ENCODE measurements around the gene MRTFA.

The MRTFA gene

GRCh38 chr22:40642316-40642715 is 5.8 kb upstream of the MRTFA start:
- H3K27me3 ChIP-seq (ENCODE audit: control insufficient read depth, insufficient read depth, low read length, poor library complexity, severe bottlenecking) = no peaks in the 10 kb centered on the region
- H3K27ac ChIP-seq (ENCODE audit: insufficient read depth, low read depth, low read length, poor library complexity, severe bottlenecking) = no peak overlapping the region
- no peaks in the 10 kb centered on the region for H3K9me3 ChIP-seq (ENCODE audit: control insufficient read depth, low read length)
- no peaks in the 10 kb centered on the region for H3K4me1 ChIP-seq (ENCODE audit: control insufficient read depth, insufficient read depth, low read length)
- no peak overlapping the region for H3K4me3 ChIP-seq (ENCODE audit: insufficient read depth, low read depth, low read length)
- no peaks in the 10 kb centered on the region for H3K36me3 ChIP-seq (ENCODE audit: control insufficient read depth, insufficient read depth, low read length)
- 87 to 94% methylated on average over 4 of the region's 4 CpGs for WGBS, 2 experiments

- Histone ChIP-seq H3K36me3 (ENCODE audit: control insufficient read depth, insufficient read depth, low read length) (no peaks in the 10 kb centered on the region), H3K27me3 (ENCODE audit: control insufficient read depth, insufficient read depth, low read length, poor library complexity, severe bottlenecking) (no peaks in the 10 kb centered on the region), H3K4me3 (ENCODE audit: insufficient read depth, low read depth, low read length) (no peak overlapping the region), H3K4me1 (ENCODE audit: control insufficient read depth, insufficient read depth, low read length) (no peaks in the 10 kb centered on the region), H3K27ac (ENCODE audit: insufficient read depth, low read depth, low read length, poor library complexity, severe bottlenecking) (no peak overlapping the region), H3K9me3 (ENCODE audit: control insufficient read depth, low read length) (no peaks in the 10 kb centered on the region)
- WGBS, 2 experiments = 93 to 94% methylated on average over 6 of the region's 6 CpGs
Observed at GRCh38 chr22:40641269-40641668, 4.8 kb upstream of the MRTFA start.

GRCh38 chr22:40638261-40638660 is 1.7 kb upstream of the MRTFA start:
- no peaks in the 10 kb centered on the region for H3K27me3 ChIP-seq (ENCODE audit: control insufficient read depth, insufficient read depth, low read length, poor library complexity, severe bottlenecking)
- no peak overlapping the region for H3K4me3 ChIP-seq (ENCODE audit: insufficient read depth, low read depth, low read length)
- H3K36me3 ChIP-seq (ENCODE audit: control insufficient read depth, insufficient read depth, low read length) = no peaks in the 10 kb centered on the region
- peaks cover 9% of the 10 kb centered on the region for H3K4me1 ChIP-seq (ENCODE audit: control insufficient read depth, insufficient read depth, low read length)
- H3K9me3 ChIP-seq (ENCODE audit: control insufficient read depth, low read length) = no peaks in the 10 kb centered on the region
- 94 to 96% methylated on average over 17 of the region's 17 CpGs for WGBS, 2 experiments
- H3K27ac ChIP-seq (ENCODE audit: insufficient read depth, low read depth, low read length, poor library complexity, severe bottlenecking) = no peak overlapping the region

DNA sequence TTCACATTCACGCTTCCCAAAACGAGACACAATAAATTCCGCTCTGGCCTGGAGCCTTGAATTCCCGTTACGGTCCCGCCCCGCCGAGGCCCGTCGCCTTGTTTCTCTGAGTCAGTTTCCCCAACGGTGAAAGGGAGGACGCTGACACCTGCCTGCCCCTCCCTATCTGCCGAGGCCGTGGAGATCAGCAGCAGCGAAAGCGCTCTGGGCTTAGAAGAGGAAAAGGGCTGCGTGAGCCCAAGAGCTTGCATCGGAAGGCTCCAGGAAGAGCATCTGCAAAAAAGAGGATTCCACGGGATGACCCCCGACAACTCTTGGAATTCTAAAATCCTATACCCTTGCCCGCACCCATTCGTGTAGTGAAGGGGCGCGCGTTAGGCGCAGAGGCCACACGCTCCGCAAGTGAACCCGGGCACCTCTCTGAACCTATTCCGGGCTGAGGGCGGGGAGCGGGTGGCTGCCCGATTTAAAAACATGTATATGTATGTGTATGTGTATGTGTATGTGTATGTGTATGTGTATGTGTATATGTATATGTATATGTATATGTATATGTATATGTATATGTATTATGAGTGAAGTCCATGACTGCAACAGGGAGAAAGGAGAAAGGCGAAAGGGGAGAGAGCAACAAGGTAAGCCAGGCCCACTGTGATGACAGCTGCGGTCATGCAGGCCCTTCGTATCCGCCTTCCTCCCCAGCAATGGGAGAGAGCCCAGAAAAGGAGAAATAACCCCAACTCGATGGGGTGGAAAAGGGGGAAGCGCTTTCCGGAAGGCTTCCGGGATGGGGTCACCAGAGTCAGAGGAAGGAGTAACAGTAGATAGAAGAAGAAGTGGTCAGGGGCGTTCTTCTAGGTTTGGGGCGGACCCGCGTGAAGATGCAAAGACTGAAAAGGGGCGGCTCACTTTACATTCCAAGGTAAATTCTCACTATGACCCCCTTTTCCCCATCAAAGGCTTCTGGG is 948 bp upstream of the MRTFA start:
- no peaks in the 10 kb centered on the region for H3K36me3 ChIP-seq (ENCODE audit: control insufficient read depth, insufficient read depth, low read length)
- no peaks in the 10 kb centered on the region for H3K27me3 ChIP-seq (ENCODE audit: control insufficient read depth, insufficient read depth, low read length, poor library complexity, severe bottlenecking)
- H3K4me1 ChIP-seq (ENCODE audit: control insufficient read depth, insufficient read depth, low read length) = peaks cover 9% of the 10 kb centered on the region
- H3K27ac ChIP-seq (ENCODE audit: insufficient read depth, low read depth, low read length, poor library complexity, severe bottlenecking) = no peak overlapping the region
- WGBS, 2 experiments = 51% methylated on average over 46 of the region's 46 CpGs
- H3K9me3 ChIP-seq (ENCODE audit: control insufficient read depth, low read length) = no peaks in the 10 kb centered on the region
- H3K4me3 ChIP-seq (ENCODE audit: insufficient read depth, low read depth, low read length) = peak overlapping the region; percentile 90

- no peaks in the 10 kb centered on the region for H3K27me3 ChIP-seq (ENCODE audit: control insufficient read depth, insufficient read depth, low read length, poor library complexity, severe bottlenecking)
- H3K27ac ChIP-seq (ENCODE audit: insufficient read depth, low read depth, low read length, poor library complexity, severe bottlenecking) = peak overlapping the region; percentile 71
- 0 to 1% methylated on average over 31 of the region's 31 CpGs for WGBS, 2 experiments
- no peaks in the 10 kb centered on the region for H3K9me3 ChIP-seq (ENCODE audit: control insufficient read depth, low read length)
- H3K4me3 ChIP-seq (ENCODE audit: insufficient read depth, low read depth, low read length) = peak overlapping the region; percentile 90
- peaks cover 9% of the 10 kb centered on the region for H3K4me1 ChIP-seq (ENCODE audit: control insufficient read depth, insufficient read depth, low read length)
- H3K36me3 ChIP-seq (ENCODE audit: control insufficient read depth, insufficient read depth, low read length) = no peaks in the 10 kb centered on the region
Observed at GRCh38 chr22:40635940-40636379, 559 bp downstream of the MRTFA start.

DNA sequence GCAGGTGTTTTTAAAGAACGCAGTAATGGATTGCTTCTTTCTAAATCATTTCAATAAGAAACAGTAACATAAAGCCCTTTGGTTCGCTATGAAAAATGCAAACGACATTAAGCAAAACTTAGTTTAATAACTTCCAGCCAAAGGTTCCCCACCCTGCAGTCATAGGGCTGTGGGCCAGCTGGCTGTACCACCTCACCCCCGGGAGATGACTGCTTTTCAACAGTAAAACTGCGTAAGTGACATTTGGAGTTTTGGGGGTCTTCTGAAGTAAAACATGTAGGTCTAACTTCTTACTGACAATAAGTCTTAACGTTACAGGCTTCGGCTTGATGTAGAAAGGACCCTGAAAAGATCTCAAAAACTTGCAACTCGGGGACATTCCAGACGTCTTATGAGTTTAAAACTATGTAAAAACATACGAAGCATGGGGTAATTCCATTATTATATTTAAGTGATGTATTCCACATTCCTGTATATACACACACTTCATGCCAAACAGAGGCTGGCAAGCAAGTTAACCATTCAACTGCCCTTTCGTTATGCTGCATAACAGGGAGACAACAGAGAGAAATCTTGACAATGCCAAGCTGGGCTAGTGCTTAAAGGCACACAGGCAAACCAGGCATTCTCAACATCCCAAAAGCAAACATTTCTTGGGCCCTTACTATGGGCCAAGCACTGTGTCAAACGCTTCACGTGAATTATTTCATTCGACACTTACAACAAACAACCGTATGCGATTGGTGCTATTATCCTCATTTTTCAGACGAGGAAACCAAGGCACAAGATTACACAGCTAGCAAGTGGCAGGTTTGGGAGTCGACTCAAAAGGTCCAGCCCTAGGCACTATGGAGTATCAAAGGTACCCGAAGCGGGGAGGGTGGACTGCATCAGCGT is 1.2 kb downstream of the MRTFA start:
- 59 to 65% methylated on average over 20 to 21 of the region's 21 CpGs for WGBS, 2 experiments
- no peaks in the 10 kb centered on the region for H3K9me3 ChIP-seq (ENCODE audit: control insufficient read depth, low read length)
- peaks cover 9% of the 10 kb centered on the region for H3K4me1 ChIP-seq (ENCODE audit: control insufficient read depth, insufficient read depth, low read length)
- H3K4me3 ChIP-seq (ENCODE audit: insufficient read depth, low read depth, low read length) = peak overlapping the region; percentile 90
- H3K27me3 ChIP-seq (ENCODE audit: control insufficient read depth, insufficient read depth, low read length, poor library complexity, severe bottlenecking) = no peaks in the 10 kb centered on the region
- no peak overlapping the region for H3K27ac ChIP-seq (ENCODE audit: insufficient read depth, low read depth, low read length, poor library complexity, severe bottlenecking)
- H3K36me3 ChIP-seq (ENCODE audit: control insufficient read depth, insufficient read depth, low read length) = no peaks in the 10 kb centered on the region

- no peaks in the 10 kb centered on the region for H3K27me3 ChIP-seq (ENCODE audit: control insufficient read depth, insufficient read depth, low read length, poor library complexity, severe bottlenecking)
- H3K27ac ChIP-seq (ENCODE audit: insufficient read depth, low read depth, low read length, poor library complexity, severe bottlenecking) = no peak overlapping the region
- H3K9me3 ChIP-seq (ENCODE audit: control insufficient read depth, low read length) = no peaks in the 10 kb centered on the region
- 93 to 95% methylated on average over 11 of the region's 11 CpGs for WGBS, 2 experiments
- H3K36me3 ChIP-seq (ENCODE audit: control insufficient read depth, insufficient read depth, low read length) = no peaks in the 10 kb centered on the region
- no peak overlapping the region for H3K4me3 ChIP-seq (ENCODE audit: insufficient read depth, low read depth, low read length)
- peaks cover 9% of the 10 kb centered on the region for H3K4me1 ChIP-seq (ENCODE audit: control insufficient read depth, insufficient read depth, low read length)
Observed at GRCh38 chr22:40634119-40634903, 2.2 kb downstream of the MRTFA start.

GRCh38 chr22:40633036-40633435 is 3.5 kb downstream of the MRTFA start:
- Histone ChIP-seq H3K27ac (ENCODE audit: insufficient read depth, low read depth, low read length, poor library complexity, severe bottlenecking) (no peak overlapping the region), H3K27me3 (ENCODE audit: control insufficient read depth, insufficient read depth, low read length, poor library complexity, severe bottlenecking) (no peaks in the 10 kb centered on the region), H3K36me3 (ENCODE audit: control insufficient read depth, insufficient read depth, low read length) (no peaks in the 10 kb centered on the region), H3K9me3 (ENCODE audit: control insufficient read depth, low read length) (no peaks in the 10 kb centered on the region), H3K4me1 (ENCODE audit: control insufficient read depth, insufficient read depth, low read length) (peaks cover 9% of the 10 kb centered on the region), H3K4me3 (ENCODE audit: insufficient read depth, low read depth, low read length) (no peak overlapping the region)
- WGBS, 2 experiments = 93% methylated on average over 3 of the region's 3 CpGs; no CpG with 5 or more reads in 1 of the 2 experiments

DNA sequence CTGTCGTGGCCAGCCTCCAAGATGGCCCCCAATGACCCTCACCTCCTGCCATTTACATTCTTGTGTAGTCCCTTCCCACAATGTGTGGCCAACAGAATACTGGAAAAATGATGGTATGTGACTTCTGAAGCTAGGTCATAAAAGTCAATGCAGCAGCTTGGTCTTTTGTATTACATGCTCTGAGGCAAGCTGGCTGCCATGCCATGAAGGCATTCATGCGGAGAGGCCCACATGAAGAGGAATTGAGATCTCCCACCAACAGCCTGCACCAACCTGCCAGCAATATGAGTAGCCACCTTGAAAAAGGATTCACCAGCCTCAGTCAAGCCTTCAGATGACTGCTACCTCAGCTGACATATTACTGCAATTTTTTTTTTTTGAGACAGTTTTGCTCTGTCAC is 4.6 kb downstream of the MRTFA start:
- Histone ChIP-seq H3K27ac (ENCODE audit: insufficient read depth, low read depth, low read length, poor library complexity, severe bottlenecking) (no peak overlapping the region), H3K4me3 (ENCODE audit: insufficient read depth, low read depth, low read length) (no peak overlapping the region), H3K27me3 (ENCODE audit: control insufficient read depth, insufficient read depth, low read length, poor library complexity, severe bottlenecking) (no peaks in the 10 kb centered on the region), H3K4me1 (ENCODE audit: control insufficient read depth, insufficient read depth, low read length) (peaks cover 9% of the 10 kb centered on the region), H3K9me3 (ENCODE audit: control insufficient read depth, low read length) (no peaks in the 10 kb centered on the region), H3K36me3 (ENCODE audit: control insufficient read depth, insufficient read depth, low read length) (no peaks in the 10 kb centered on the region)
- 96 to 97% methylated on average over 2 of the region's 2 CpGs for WGBS, 2 experiments

All from ectodermal cell (in vitro differentiated cells).